Activated T-cell treated with anti-CD3 and anti-CD28 coated beads, Interleukin-2, amount 50 U/mL, for 48 hours (primary cell): ENCODE results near the gene ADAM23.

Experiments
- DNase-seq, 2 experiments: peaks; one replicate each; pipeline ENCODE4 v3.0.0-alpha.2; 2020

ADAM23 gene

DNA sequence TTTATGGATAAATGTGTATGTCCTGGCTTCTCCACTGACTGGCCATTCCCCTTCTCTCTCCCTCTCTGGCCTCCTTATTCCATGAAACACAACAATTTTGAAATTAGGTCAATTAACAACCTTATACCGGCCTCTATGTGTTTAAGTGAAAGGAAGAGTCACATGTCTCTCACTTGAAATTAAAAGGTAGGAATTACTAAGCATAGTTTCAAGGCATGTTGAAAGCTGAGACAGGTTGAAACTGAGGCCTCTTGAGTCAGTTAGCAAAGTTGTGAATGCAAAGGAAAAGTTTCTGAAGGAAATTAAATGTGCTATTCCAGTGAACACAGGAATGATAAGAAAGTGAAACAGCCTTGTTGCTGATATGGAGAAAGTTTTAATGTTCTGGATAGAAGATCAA is 69.7 kb downstream of the ADAM23 start:
- no peak for DNase-seq

DNA sequence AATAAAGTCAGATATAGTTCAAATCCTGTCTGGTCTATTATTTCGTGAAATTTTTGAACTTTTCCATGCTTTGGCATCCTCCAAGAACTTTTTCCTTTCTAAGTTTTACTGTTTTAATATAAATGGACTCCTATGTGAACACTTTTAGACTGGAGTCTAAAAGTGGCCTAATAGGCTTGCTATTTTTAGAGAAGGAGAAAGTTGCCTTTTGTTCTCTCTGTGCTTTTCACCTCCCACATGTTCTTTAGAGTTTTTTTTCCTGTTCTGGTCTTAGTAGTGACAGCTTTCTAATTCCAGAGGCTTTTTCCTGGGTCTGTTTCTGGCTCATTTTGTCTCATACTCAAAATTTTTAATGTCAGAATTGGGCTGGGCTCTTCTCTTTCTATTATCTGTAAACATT is 72.2 kb downstream of the ADAM23 start:
- no peak for DNase-seq

DNA sequence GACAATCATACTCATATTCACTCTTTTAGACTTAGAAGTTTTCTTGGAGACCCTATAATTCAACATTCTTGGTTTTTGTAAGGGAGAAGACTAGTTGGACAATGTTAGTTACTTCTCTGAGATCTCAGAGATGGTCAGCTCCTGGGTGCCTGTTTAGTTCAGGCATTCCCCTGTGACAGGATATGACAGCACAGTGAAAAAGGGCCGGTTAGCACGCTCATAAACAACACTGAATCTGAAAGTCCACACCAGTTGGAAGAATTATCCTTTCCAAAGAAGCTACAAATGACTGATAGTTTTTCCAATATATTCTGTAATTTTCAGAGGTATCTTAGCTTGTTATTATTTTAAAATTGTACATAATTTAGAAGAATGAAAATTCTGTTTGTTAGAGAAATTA is 75.7 kb downstream of the ADAM23 start:
- no peak for DNase-seq

DNA sequence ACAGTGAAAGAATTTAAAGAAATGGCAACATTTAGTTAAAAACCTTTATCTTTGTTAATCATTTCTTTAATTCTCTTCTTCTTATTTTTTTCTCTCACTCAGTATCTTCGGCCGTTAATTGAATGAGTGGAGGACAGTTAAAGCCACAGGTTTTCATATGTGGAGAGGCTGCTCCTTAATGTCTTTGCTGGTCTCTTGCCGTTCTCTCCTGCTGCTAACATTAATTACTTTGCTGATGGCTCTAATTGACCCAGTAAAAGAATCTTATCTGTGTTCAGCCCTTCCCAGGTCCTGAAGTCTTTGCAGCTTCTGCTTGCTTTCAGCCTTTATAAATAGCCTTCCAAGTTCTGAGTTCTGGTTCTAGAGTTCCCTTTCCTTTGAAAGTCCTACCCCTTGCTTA is 77.1 kb downstream of the ADAM23 start:
- DNase-seq, result no peak

DNA sequence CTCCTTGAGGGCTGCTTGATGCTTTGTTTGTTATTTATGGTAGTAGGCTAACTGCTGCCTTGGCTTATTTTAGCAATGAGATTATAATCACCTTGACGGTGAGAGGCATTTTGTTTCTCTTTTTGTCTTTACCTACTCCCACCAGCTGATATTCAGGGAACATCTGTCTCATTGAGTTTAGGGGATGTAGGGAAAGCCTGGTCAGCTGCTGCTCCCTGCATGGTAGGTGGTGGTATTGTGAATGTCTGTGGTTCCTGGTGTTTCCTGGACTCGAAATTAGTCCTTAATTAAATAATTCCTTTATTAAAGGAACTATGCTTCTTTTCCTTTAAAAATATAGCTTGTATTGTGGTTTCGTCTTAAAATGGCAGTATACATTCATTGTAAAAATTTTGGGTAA is 77.8 kb downstream of the ADAM23 start:
- no peak for DNase-seq

DNA sequence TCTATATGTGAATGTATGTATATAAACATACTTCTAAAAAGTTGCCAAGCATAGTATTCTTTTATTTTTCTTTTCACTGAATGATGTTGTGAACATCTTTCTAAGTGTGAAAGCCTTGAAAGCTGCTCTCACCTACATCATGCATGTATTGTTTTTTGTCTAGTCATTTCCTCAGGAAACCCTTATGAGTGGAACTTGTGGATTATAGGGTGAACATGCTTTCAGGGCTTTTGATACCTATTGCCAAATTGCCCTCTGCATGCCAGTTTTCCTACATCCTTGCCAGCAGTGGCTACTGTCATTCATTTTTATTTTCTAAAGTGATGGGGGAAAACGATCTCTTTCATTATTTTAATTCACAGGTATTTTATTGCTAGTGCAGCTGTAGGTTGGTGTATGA is 78.3 kb downstream of the ADAM23 start:
- no peak for DNase-seq

DNA sequence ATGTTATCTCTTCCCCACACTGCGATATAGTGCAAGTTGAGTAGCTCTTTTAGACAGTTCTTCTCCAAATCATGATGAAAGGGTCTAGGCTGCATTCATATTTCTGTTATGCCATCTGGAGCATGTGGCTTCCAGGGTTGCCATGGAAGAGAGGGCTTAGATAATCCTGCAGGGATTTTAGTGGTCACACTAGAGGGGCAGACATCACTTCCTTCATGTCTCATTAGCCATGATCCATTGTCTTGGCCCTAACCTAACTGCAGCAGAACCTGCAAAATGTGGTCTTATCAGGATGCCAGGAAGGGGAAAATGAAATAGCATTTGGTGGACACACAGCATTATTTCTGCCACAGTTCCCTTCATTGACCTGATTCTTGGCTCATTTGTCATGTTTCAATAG is 83.1 kb downstream of the ADAM23 start:
- DNase-seq, result no peak

DNA sequence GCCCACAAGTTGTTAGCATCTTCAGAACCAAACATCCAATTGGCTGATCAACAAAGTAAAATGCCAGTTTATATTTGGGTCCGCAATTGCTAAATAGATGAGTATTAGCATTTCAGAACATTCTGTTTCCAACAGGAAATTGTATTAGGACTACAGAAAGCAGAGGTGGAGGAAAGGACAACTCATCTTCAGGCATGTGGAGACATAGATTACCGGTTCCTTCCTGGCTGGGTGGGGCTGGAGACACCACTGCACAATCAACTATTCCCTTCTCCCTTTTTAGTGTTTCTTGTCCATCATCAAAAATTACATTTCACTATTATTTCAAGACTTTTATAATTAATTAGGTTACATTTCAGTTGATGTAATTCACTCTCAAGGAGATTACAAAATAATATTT is 83.8 kb downstream of the ADAM23 start:
- DNase-seq, result no peak

DNA sequence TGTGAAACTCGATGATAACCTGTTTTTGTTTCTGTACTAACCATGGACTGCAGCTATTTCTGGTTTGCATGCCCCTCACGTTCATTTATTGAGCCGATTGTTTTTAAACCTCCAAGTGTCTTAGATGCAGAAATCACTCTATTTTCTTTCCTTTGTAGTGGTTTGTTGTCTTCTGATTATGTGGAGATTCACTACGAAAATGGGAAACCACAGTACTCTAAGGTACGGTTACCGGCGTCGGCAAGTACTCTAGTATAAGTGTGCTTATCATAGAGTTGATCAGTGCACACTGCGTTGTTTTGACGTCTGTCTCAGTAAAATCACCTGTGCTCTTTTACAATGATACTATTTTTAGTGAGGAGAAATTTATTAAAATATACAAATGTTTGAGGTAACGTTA is 87.4 kb downstream of the ADAM23 start:
- DNase-seq, result peak in 1 of 2 experiments; percentile 23

DNA sequence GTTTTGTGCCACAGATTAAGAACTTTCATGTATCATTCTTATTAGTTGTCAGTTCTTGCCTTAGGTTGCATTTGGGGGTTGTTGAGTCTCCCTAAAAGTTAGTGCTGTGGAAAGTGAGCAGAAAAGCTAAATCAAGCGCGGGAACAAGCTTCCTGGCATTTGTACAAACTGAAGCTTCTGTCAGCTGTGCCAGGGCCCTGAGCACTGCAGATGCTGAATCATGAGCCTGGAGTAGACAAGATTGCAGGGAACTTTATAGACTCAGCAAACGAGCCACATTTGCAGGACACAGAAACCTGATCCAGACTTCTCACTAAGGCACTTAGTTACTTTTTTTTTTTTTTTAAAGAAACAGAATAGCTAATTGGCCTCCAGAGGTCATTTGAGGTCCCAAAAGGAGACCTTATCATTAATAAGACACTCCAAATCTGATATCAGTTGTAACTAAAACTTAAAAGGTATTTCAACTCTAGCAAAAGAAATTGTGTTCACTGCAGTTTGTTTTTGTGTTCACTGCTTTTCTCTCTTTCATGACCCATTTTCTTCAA is 88.7 kb downstream of the ADAM23 start:
- no peak for DNase-seq

DNA sequence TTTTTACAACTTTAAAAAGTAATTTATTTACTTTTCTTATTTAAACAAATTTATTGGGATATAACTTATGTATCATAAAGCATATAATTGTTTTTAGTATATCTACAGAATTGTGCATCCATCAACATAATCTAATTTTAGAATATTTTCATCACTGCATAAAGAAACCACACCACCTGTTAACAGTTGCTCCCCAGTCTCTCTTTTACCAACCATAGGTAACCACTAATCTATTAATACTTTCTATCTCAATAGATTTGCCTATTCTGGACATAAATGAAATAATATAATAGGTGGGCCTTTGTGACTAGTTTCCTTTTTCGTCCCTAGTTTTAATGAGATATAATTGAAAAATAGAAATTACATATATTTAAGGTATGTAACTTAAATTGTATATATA is 90.6 kb downstream of the ADAM23 start:
- no peak for DNase-seq

DNA sequence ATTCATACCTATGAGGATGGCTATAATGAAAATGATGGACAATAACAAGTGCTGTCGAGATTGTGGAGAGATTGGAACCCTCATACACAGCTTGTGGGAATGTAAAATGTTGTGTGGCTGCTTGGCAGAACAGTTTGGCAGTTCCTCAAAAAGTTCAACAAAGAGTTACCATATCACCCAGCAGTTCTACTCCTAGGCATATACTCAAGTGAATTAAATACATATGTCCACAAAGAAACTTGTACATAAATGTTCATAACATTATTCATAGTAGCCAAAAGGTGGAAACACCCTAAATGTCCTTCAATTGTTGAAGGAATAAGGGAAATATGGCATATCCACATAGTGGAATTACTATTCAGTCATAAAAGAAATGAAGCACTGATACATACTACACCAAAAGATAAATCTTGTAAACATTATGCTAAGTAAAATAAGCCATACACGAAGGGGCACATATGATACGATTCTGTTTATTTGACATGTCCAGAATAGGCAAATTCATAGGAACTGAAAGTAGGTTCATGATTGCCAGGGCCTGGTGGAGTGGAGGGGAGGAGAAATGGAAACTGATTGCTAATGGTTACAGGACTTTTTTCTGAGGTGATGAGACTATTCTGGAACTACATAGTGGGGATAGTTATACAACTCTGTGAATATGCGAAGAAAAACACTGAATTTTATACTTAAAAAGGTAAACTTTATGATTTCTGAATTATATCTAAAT is 92.1 kb downstream of the ADAM23 start:
- DNase-seq, result no peak

DNA sequence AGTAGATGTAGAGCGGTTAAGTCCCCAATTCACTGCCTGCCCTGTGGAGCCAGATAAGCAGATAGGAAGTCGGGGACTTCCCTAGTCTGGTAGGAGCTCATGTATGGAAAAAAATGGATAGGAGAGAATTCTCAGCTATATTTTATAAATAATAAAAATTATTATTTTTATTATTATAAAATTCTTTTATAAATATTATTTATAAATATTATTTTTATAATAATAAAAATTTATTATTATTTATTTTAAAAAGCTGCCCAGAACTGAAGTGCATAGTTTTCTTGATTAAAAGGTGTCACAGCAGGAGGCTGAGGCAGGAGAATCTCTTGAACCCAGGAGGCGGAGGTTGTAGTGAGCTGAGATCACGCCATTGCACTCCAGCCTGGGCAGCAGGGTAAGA is 97.4 kb downstream of the ADAM23 start:
- no peak for DNase-seq

DNA sequence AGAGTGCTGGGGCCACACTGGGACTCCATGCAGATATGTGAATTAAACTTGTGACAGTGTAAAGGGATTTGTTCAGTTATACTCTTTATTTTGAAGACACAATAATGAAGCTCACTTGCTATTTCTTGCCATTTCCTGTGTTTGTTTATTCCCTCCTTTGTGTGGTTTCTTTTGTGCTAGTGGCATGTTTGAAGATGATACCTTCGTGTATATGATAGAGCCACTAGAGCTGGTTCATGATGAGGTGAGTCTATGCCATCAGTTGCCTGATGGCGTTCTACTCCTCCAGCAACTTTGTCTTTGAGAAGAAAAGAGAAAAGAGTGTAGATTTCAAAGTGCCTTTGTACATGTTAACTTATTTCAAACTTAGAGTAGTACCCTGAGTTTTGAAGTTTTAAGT is 99.7 kb downstream of the ADAM23 start:
- no peak for DNase-seq

DNA sequence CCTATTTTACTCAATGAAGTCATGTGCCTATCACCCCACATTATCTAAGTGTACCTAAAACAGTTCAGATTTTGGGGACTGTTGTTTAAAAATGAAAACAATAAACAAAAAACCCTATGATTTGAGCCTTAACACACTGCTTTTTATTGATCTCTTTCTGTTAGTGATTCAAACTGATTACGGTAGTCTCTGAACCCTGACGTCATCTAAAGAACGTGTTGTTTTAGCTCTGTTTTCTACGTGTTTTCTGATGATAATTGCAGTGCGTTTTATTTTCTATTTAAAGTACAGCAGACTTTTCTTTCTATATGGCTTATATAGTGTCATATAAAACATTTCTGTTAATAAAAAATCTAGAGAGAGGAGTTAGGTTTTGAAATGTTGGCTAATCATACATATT is 105.1 kb downstream of the ADAM23 start:
- DNase-seq, result no peak

DNA sequence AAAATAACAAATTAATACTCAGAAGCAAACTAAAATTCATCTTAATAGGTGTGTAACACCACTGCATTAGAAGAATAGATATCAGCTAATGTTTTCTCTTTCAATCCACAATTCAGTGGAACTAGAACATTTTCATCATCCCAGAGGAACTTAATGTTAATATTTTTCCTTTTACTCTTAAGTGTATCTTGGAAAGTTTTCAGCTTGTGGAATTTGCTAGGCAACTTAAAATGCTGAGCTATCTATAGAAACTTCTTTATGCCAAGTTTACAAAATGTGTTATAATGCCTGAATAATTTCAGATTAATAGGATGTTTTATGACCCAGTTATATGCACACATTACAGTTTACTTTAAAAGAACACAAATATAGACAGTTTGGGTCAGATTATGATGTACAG is 112.4 kb downstream of the ADAM23 start:
- no peak for DNase-seq

DNA sequence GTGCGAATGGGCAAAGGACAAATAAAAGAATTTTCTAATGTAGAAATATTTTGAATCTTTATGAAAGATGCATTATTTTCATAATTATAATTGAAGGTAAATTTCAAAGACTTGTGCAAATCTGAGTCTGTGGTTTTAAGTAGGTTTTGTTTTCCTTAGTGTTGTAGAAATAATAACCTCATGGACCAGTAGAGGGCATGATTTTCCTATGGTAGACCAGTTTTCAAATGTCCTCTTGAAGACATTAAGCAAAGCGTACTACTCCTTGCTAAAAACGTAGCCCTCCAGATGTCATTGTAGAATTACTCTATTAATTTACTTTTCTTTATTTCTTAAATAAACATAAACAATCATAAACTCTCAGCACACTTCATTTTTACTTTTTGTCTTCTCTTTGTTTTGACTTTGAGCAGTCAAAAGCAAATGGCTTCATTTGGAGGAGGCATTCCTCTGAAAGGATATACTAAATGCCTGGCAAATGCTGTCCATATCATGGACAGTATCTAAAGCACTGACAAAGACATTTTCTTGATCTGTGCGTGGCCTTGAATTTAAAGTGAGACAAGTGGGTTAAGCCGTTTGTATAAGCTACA is 113.1 kb downstream of the ADAM23 start:
- DNase-seq, result no peak

DNA sequence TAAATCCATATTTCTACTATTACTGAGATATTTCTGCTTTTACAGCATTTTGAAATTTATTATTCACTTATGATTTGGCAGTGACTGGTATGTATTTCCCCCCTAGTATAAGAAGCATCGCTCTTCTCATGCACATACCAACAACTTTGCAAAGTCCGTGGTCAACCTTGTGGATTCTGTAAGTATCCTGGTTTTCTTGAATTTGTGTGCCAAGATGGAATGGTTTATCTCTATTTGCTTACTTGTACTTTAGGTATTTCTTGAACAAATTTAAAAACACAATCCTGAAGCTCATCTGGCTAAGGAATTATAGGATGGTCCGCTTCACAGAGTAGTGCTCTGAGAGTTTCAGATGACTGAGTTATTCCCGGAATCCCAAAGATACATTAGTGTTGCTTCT is 114.0 kb downstream of the ADAM23 start:
- no peak for DNase-seq

DNA sequence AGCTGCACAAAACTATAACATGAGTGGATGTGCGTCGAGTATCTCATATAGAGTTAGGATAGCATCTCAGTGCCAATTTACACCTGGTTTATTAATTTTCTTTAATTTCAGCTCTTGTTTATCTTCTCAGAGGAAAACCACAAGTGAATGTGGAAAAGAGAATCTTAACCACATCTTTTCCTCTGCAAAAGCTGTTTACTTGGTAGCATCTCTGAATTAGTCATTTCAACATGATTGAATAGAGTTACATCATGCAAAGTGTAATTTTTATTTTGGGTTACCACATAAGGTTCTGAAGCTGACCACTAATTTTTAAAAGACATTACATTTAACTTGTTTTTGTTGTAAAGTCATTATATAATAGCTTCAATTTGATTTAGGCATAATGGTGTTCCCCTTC is 115.2 kb downstream of the ADAM23 start:
- DNase-seq, result no peak

DNA sequence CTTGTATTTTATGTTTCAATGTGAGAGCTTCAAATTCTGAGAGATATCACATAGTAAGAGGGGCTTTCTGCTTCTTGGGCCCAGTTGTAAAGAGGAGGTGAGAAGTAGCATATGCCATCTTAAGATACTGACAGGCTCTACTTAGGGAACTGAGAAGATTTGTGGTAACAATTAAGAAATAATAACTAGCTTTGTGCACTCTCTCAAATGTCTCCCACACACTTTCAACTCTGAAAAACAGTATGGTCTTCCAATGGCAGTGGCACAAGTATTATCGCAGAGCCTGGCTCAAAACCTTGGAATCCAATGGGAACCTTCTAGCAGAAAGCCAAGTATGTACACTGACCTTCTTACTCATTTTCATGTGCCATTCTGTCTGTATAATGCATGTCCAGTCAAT is 118.6 kb downstream of the ADAM23 start:
- DNase-seq, result no peak

DNA sequence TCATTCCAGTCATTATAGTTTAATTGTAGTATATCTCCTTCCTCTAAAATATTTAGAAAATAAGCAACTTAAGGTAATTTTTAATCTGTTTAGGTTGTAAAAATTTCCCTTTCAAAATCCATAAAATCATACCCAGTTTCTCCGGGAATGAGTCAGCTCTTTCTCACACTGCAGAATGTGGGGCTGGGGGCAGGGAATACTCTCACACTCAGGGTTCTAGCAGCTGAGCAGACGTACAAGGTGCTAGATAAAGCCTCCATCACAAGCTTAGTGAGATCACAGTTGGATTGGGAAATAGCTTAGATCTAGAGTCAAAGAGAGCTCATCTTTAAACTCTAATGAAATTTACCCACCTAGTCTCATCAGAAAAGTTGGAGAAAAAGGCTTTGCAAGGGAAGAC is 119.0 kb downstream of the ADAM23 start:
- no peak for DNase-seq

DNA sequence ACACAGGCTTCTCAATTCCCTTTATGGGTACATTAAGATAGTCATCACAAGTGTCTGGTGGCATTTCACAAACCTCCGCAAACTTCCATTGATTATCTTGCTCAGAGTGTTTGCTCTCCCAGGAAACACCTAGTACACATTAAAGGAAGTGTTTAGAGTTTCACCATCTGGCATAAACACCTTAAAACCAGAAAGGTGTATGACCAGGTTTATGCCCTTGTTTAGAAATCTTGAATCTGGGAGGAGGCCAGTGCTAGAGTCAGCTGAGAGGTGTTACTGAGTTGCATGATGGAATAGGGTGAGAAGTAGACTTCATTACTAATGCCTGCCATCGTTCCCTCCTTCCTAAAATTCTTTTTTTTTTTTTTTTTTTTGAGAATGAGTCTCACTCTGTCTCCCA is 120.0 kb downstream of the ADAM23 start:
- DNase-seq, result no peak

DNA sequence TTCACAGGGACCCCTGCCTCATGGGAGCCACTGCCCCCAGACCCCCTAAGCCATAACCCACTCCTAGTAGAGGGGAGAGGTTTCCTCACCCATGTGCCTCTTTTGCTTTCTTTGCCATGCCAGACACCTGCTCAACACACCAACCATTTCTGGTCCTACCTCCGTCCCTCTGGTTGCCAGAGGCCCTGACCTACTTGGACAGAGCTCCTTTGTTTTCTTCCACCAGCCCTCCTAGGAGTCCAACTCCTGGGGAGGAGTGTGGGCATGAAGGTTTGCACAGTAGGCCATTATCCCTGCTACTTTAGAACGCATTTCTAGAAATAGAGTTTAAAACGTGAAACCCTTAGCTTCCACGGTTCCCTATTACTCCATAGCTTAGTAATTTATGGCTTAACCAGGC is 122.3 kb downstream of the ADAM23 start:
- no peak for DNase-seq

DNA sequence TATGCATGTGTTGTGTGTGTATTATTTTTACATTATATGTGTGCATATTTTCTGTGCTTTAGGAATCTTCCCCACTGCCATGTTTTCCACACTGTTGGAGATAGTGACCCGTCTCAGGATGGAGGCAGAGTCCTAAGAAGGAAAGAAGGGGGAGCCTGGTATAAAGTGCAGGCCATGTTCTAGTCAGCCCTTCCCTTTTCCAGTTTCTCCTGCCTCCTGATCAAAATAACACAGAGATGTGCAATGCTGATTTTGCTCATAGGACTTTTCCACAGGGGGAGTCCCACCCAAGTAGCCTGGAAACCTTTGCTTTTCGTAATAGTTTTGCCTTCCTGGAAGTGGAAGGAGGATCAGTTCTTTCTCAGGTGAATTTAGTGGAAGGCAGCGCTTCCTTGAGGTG is 126.1 kb downstream of the ADAM23 start:
- no peak for DNase-seq

DNA sequence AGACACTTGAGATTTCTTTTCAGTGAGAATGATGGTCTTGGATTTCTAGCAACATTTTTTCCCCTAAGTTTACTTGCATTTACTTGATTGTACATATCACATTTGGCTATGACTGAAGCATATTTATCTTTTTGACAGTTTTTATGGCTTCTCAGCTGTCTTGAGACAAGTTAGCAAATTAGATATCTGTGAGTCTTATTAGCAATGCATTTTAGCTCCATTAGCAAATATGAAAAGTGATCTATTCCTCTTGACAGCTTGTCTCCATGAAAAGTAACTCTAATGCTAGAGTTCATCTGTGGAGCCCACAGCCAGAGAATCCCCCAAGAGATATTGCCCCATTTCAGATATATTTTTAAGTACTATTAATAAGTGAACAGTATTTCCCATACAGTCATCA is 126.9 kb downstream of the ADAM23 start:
- DNase-seq, result no peak
